ENCODE data around the gene MRO.

Gene MRO

GRCh38 chr18:50853863-50854271 lies 34.1 kb upstream of the MRO start:
- Histone ChIP-seq H3K4me1 (ENCODE audit: control insufficient read depth, insufficient read depth, low read length) (no peaks in the 10 kb centered on the region), H3K4me3 (ENCODE audit: low read length in 2 of 2) (no peak overlapping the region), H3K9me3 (ENCODE audit: control insufficient read depth in 2 of 2, low read length in 2 of 2) (no peaks in the 10 kb centered on the region), H3K9ac (ENCODE audit: low read length in 2 of 2) (no peak overlapping the region), H3K27me3 (ENCODE audit: control insufficient read depth in 1 of 2, insufficient read depth in 2 of 2, low read length in 2 of 2) (no peaks in the 10 kb centered on the region), H3K27ac (ENCODE audit: low read length) (no peak overlapping the region), H3K36me3 (ENCODE audit: control insufficient read depth in 2 of 2, insufficient read depth in 2 of 2, low read length in 2 of 2) (no peaks in the 10 kb centered on the region)

GRCh38 chr18:50850307-50851065 lies 30.7 kb upstream of the MRO start:
- no peaks in the 10 kb centered on the region for H3K9me3 ChIP-seq (ENCODE audit: control insufficient read depth in 2 of 2, low read length in 2 of 2)
- no peak overlapping the region for H3K4me3 ChIP-seq (ENCODE audit: low read length in 2 of 2)
- H3K4me1 ChIP-seq (ENCODE audit: control insufficient read depth, insufficient read depth, low read length): no peaks in the 10 kb centered on the region
- H3K9ac ChIP-seq (ENCODE audit: low read length in 2 of 2): no peak overlapping the region
- no peaks in the 10 kb centered on the region for H3K27me3 ChIP-seq (ENCODE audit: control insufficient read depth in 1 of 2, insufficient read depth in 2 of 2, low read length in 2 of 2)
- no peak overlapping the region for H3K27ac ChIP-seq (ENCODE audit: low read length)
- H3K36me3 ChIP-seq (ENCODE audit: control insufficient read depth in 2 of 2, insufficient read depth in 2 of 2, low read length in 2 of 2): no peaks in the 10 kb centered on the region

GRCh38 chr18:50849419-50849821 lies 29.6 kb upstream of the MRO start:
- Histone ChIP-seq H3K4me1 (ENCODE audit: control insufficient read depth, insufficient read depth, low read length) (no peaks in the 10 kb centered on the region), H3K36me3 (ENCODE audit: control insufficient read depth in 2 of 2, insufficient read depth in 2 of 2, low read length in 2 of 2) (no peaks in the 10 kb centered on the region), H3K4me3 (ENCODE audit: low read length in 2 of 2) (no peak overlapping the region), H3K27ac (ENCODE audit: low read length) (no peak overlapping the region), H3K27me3 (ENCODE audit: control insufficient read depth in 1 of 2, insufficient read depth in 2 of 2, low read length in 2 of 2) (no peaks in the 10 kb centered on the region), H3K9ac (ENCODE audit: low read length in 2 of 2) (no peak overlapping the region), H3K9me3 (ENCODE audit: control insufficient read depth in 2 of 2, low read length in 2 of 2) (no peaks in the 10 kb centered on the region)

- Histone ChIP-seq H3K36me3 (ENCODE audit: control insufficient read depth in 2 of 2, insufficient read depth in 2 of 2, low read length in 2 of 2) (no peaks in the 10 kb centered on the region), H3K27ac (ENCODE audit: low read length) (no peak overlapping the region), H3K4me3 (ENCODE audit: low read length in 2 of 2) (no peak overlapping the region), H3K4me1 (ENCODE audit: control insufficient read depth, insufficient read depth, low read length) (no peaks in the 10 kb centered on the region), H3K9me3 (ENCODE audit: control insufficient read depth in 2 of 2, low read length in 2 of 2) (no peaks in the 10 kb centered on the region), H3K27me3 (ENCODE audit: control insufficient read depth in 1 of 2, insufficient read depth in 2 of 2, low read length in 2 of 2) (no peaks in the 10 kb centered on the region), H3K9ac (ENCODE audit: low read length in 2 of 2) (no peak overlapping the region)
Measured at GRCh38 chr18:50848991-50849390, 29.2 kb upstream of the MRO start.

GRCh38 chr18:50848061-50848551 lies 28.3 kb upstream of the MRO start:
- no peak overlapping the region for H3K9ac ChIP-seq (ENCODE audit: low read length in 2 of 2)
- no peaks in the 10 kb centered on the region for H3K9me3 ChIP-seq (ENCODE audit: control insufficient read depth in 2 of 2, low read length in 2 of 2)
- no peaks in the 10 kb centered on the region for H3K4me1 ChIP-seq (ENCODE audit: control insufficient read depth, insufficient read depth, low read length)
- no peak overlapping the region for H3K27ac ChIP-seq (ENCODE audit: low read length)
- H3K4me3 ChIP-seq (ENCODE audit: low read length in 2 of 2): no peak overlapping the region
- H3K36me3 ChIP-seq (ENCODE audit: control insufficient read depth in 2 of 2, insufficient read depth in 2 of 2, low read length in 2 of 2): no peaks in the 10 kb centered on the region
- H3K27me3 ChIP-seq (ENCODE audit: control insufficient read depth in 1 of 2, insufficient read depth in 2 of 2, low read length in 2 of 2): no peaks in the 10 kb centered on the region

GRCh38 chr18:50847192-50847591 lies 27.4 kb upstream of the MRO start:
- Histone ChIP-seq H3K36me3 (ENCODE audit: control insufficient read depth in 2 of 2, insufficient read depth in 2 of 2, low read length in 2 of 2) (no peaks in the 10 kb centered on the region), H3K4me3 (ENCODE audit: low read length in 2 of 2) (no peak overlapping the region), H3K4me1 (ENCODE audit: control insufficient read depth, insufficient read depth, low read length) (no peaks in the 10 kb centered on the region), H3K27ac (ENCODE audit: low read length) (no peak overlapping the region), H3K9me3 (ENCODE audit: control insufficient read depth in 2 of 2, low read length in 2 of 2) (no peaks in the 10 kb centered on the region), H3K27me3 (ENCODE audit: control insufficient read depth in 1 of 2, insufficient read depth in 2 of 2, low read length in 2 of 2) (no peaks in the 10 kb centered on the region), H3K9ac (ENCODE audit: low read length in 2 of 2) (no peak overlapping the region)

GRCh38 chr18:50844960-50845359 lies 25.1 kb upstream of the MRO start:
- H3K27ac ChIP-seq (ENCODE audit: low read length): no peak overlapping the region
- H3K4me1 ChIP-seq (ENCODE audit: control insufficient read depth, insufficient read depth, low read length): no peaks in the 10 kb centered on the region
- H3K4me3 ChIP-seq (ENCODE audit: low read length in 2 of 2): no peak overlapping the region
- no peaks in the 10 kb centered on the region for H3K9me3 ChIP-seq (ENCODE audit: control insufficient read depth in 2 of 2, low read length in 2 of 2)
- H3K36me3 ChIP-seq (ENCODE audit: control insufficient read depth in 2 of 2, insufficient read depth in 2 of 2, low read length in 2 of 2): no peaks in the 10 kb centered on the region
- H3K27me3 ChIP-seq (ENCODE audit: control insufficient read depth in 1 of 2, insufficient read depth in 2 of 2, low read length in 2 of 2): no peaks in the 10 kb centered on the region
- H3K9ac ChIP-seq (ENCODE audit: low read length in 2 of 2): no peak overlapping the region

GRCh38 chr18:50844554-50844953 lies 24.7 kb upstream of the MRO start:
- no peak overlapping the region for H3K27ac ChIP-seq (ENCODE audit: low read length)
- H3K4me1 ChIP-seq (ENCODE audit: control insufficient read depth, insufficient read depth, low read length): no peaks in the 10 kb centered on the region
- no peaks in the 10 kb centered on the region for H3K9me3 ChIP-seq (ENCODE audit: control insufficient read depth in 2 of 2, low read length in 2 of 2)
- no peak overlapping the region for H3K9ac ChIP-seq (ENCODE audit: low read length in 2 of 2)
- no peak overlapping the region for H3K4me3 ChIP-seq (ENCODE audit: low read length in 2 of 2)
- no peaks in the 10 kb centered on the region for H3K36me3 ChIP-seq (ENCODE audit: control insufficient read depth in 2 of 2, insufficient read depth in 2 of 2, low read length in 2 of 2)
- H3K27me3 ChIP-seq (ENCODE audit: control insufficient read depth in 1 of 2, insufficient read depth in 2 of 2, low read length in 2 of 2): peaks cover 0 to 2% of the 10 kb centered on the region in 2 donors

- H3K9ac ChIP-seq (ENCODE audit: low read length in 2 of 2): no peak overlapping the region
- H3K27me3 ChIP-seq (ENCODE audit: control insufficient read depth in 1 of 2, insufficient read depth in 2 of 2, low read length in 2 of 2): peaks cover 0 to 2% of the 10 kb centered on the region in 2 donors
- H3K4me1 ChIP-seq (ENCODE audit: control insufficient read depth, insufficient read depth, low read length): no peaks in the 10 kb centered on the region
- H3K9me3 ChIP-seq (ENCODE audit: control insufficient read depth in 2 of 2, low read length in 2 of 2): no peaks in the 10 kb centered on the region
- no peak overlapping the region for H3K4me3 ChIP-seq (ENCODE audit: low read length in 2 of 2)
- no peak overlapping the region for H3K27ac ChIP-seq (ENCODE audit: low read length)
- no peaks in the 10 kb centered on the region for H3K36me3 ChIP-seq (ENCODE audit: control insufficient read depth in 2 of 2, insufficient read depth in 2 of 2, low read length in 2 of 2)
Measured at GRCh38 chr18:50842846-50843245, 23.0 kb upstream of the MRO start.

GRCh38 chr18:50839996-50840395 lies 20.2 kb upstream of the MRO start:
- Histone ChIP-seq H3K9me3 (ENCODE audit: control insufficient read depth in 2 of 2, low read length in 2 of 2) (no peaks in the 10 kb centered on the region), H3K9ac (ENCODE audit: low read length in 2 of 2) (no peak overlapping the region), H3K27ac (ENCODE audit: low read length) (no peak overlapping the region), H3K36me3 (ENCODE audit: control insufficient read depth in 2 of 2, insufficient read depth in 2 of 2, low read length in 2 of 2) (no peaks in the 10 kb centered on the region), H3K4me1 (ENCODE audit: control insufficient read depth, insufficient read depth, low read length) (no peaks in the 10 kb centered on the region), H3K27me3 (ENCODE audit: control insufficient read depth in 1 of 2, insufficient read depth in 2 of 2, low read length in 2 of 2) (peaks cover 0 to 2% of the 10 kb centered on the region in 2 donors), H3K4me3 (ENCODE audit: low read length in 2 of 2) (no peak overlapping the region)

GRCh38 chr18:50839341-50839740 lies 19.5 kb upstream of the MRO start:
- Histone ChIP-seq H3K9ac (ENCODE audit: low read length in 2 of 2) (no peak overlapping the region), H3K4me3 (ENCODE audit: low read length in 2 of 2) (no peak overlapping the region), H3K9me3 (ENCODE audit: control insufficient read depth in 2 of 2, low read length in 2 of 2) (no peaks in the 10 kb centered on the region), H3K4me1 (ENCODE audit: control insufficient read depth, insufficient read depth, low read length) (no peaks in the 10 kb centered on the region), H3K27ac (ENCODE audit: low read length) (no peak overlapping the region), H3K36me3 (ENCODE audit: control insufficient read depth in 2 of 2, insufficient read depth in 2 of 2, low read length in 2 of 2) (no peaks in the 10 kb centered on the region), H3K27me3 (ENCODE audit: control insufficient read depth in 1 of 2, insufficient read depth in 2 of 2, low read length in 2 of 2) (peaks cover 0 to 2% of the 10 kb centered on the region in 2 donors)

Data from stomach smooth muscle (tissue), 2 donors.